Neural progenitor cell (in vitro differentiated cells): Measurements from ENCODE around the gene LCK. TPM values are rescaled to one million over a fixed set of nuclear protein-coding genes. Genes with fewer than 3 reads are reported as not detected.

ENCODE experiments used
- DNase-seq: peaks from one replicate; pipeline ENCODE4 v3.0.0-alpha.2; 2016; ENCODE audit warnings: low spot score
- H2AFZ ChIP-seq: fragments of 200-600 bp; sonication (generic); replicated peaks from 2 replicates; pipeline ENCODE4 v1.6.1; 2016; ENCODE audit warnings: antibody characterized with exemption
- H3F3A ChIP-seq: fragments of 200-600 bp; sonication (generic); 2 replicates; pipeline ENCODE4 v1.6.1; 2016; ENCODE audit warnings: antibody characterized with exemption, low read depth
- H3K27ac ChIP-seq: fragments of 200-600 bp; sonication (generic); 2 replicates; pipeline ENCODE4 v1.5.1; 2016; ENCODE audit warnings: mild to moderate bottlenecking
- H3K27me3 ChIP-seq: fragments of 200-600 bp; sonication (generic); 2 replicates; pipeline ENCODE4 v1.6.1; 2016; ENCODE audit warnings: mild to moderate bottlenecking, moderate library complexity
- H3K36me3 ChIP-seq: fragments of 200-600 bp; sonication (generic); 2 replicates; pipeline ENCODE4 v1.5.1; 2016
- H3K4me1 ChIP-seq: fragments of 200-600 bp; sonication (generic); 2 replicates; pipeline ENCODE4 v1.6.1; 2016; ENCODE audit warnings: mixed run types
- H3K4me2 ChIP-seq: fragments of 200-600 bp; sonication (generic); 2 replicates; pipeline ENCODE4 v1.6.1; 2016
- H3K4me3 ChIP-seq: fragments of 200-600 bp; sonication (generic); 2 replicates; pipeline ENCODE4 v1.5.1; 2016
- H3K79me2 ChIP-seq: fragments of 200-600 bp; sonication (generic); 2 replicates; pipeline ENCODE4 v1.6.1; 2016; ENCODE audit warnings: low read depth
- H3K9ac ChIP-seq: fragments of 200-600 bp; sonication (generic); 2 replicates; pipeline ENCODE4 v1.6.1; 2016
- H3K9me3 ChIP-seq: fragments of 200-600 bp; sonication (generic); 2 replicates; pipeline ENCODE4 v1.5.1; 2016; ENCODE audit warnings: low read depth
- H4K20me1 ChIP-seq: fragments of 200-600 bp; sonication (generic); 2 replicates; pipeline ENCODE4 v1.6.1; 2016; ENCODE audit warnings: low read depth
- H3K27ac Mint-ChIP-seq: 3 replicates; pipeline ENCODE4 v1.8.0; 2021; ENCODE audit warnings: mixed read lengths
- H3K27me3 Mint-ChIP-seq: 2 replicates; pipeline ENCODE4 v1.8.0; 2022; ENCODE audit warnings: low read depth, mild to moderate bottlenecking, inconsistent platforms, moderate library complexity, mixed read lengths; ENCODE audit not compliant: insufficient read depth
- H3K36me3 Mint-ChIP-seq: 3 replicates; pipeline ENCODE4 v1.8.0; 2021; ENCODE audit warnings: mixed read lengths
- H3K4me1 Mint-ChIP-seq: 3 replicates; pipeline ENCODE4 v1.8.0; 2021; ENCODE audit warnings: mixed read lengths
- H3K4me3 Mint-ChIP-seq: 3 replicates; pipeline ENCODE4 v1.8.0; 2021; ENCODE audit warnings: mild to moderate bottlenecking, moderate library complexity, mixed read lengths
- H3K9me3 Mint-ChIP-seq: 3 replicates; pipeline ENCODE4 v1.8.0; 2020; ENCODE audit warnings: mixed read lengths
- EZH2 ChIP-seq: fragments of 200-600 bp; sonication (generic); IDR thresholded peaks from 2 replicates; pipeline ENCODE4 v1.6.1; 2017; ENCODE audit warnings: antibody characterized with exemption, mild to moderate bottlenecking, moderate library complexity
- EZH2phosphoT487 ChIP-seq: fragments of 200-600 bp; sonication (generic); IDR thresholded peaks from 2 replicates; pipeline ENCODE4 v1.6.1; 2017; ENCODE audit warnings: antibody characterized with exemption
- total RNA-seq: library from RNA; depleted of rRNA; stranded (reverse); fragments of >200 nt; gene quantifications from 2 replicates; pipeline ENCODE4 v1.2.3, GENCODE V29; 2015; ENCODE audit warnings: low replicate concordance
- TF ChIP-seq, protein P1 (sequence below): fragments of 200-600 bp; sonication (generic); IDR thresholded peaks from 2 replicates; pipeline ENCODE4 v1.5.1; 2017; ENCODE audit warnings: antibody characterized with exemption, mild to moderate bottlenecking

Gene LCK
- total RNA-seq, 1 donor from 2014 or later = 0.32 TPM

DNA sequence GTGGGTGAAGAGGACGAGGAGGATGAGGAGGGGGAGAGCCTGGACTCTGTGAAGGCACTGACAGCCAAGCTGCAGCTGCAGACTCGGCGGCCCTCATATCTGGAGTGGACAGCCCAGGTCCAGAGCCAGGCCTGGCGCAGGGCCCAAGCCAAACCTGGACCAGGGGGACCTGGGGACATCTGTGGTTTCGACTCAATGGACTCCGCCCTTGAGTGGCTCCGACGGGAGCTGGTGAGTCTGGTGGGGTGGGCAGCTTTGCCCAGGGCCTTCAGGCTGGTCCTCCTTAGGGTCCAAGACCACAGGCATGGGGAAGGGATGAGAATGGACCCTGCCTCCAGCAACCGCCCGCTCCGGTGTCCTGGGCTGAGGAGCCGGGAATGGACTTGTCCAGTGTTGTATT is 3.6 kb upstream of the LCK start:
- peaks cover 7% of the 10 kb centered on the region for H3K27me3 Mint-ChIP-seq
- Histone ChIP-seq H3K27me3 (no peaks in the 10 kb centered on the region), H2AFZ (no peak overlapping the region), H4K20me1 (no peaks in the 10 kb centered on the region), H3K27ac (no peak overlapping the region), H3K4me2 (no peak overlapping the region), H3K9me3 (no peaks in the 10 kb centered on the region), H3K4me3 (no peak overlapping the region), H3K79me2 (peaks cover 5% of the 10 kb centered on the region), H3K4me1 (peaks cover 18% of the 10 kb centered on the region), H3K9ac (no peak overlapping the region), H3K36me3 (no peaks in the 10 kb centered on the region), H3F3A (peaks cover 29% of the 10 kb centered on the region)
- TF ChIP-seq EZH2 = no peak
- DNase-seq = no peak
- no peaks in the 10 kb centered on the region for H3K36me3 Mint-ChIP-seq
- H3K4me3 Mint-ChIP-seq = peak overlapping the region; percentile 15
- H3K9me3 Mint-ChIP-seq = no peaks in the 10 kb centered on the region
- H3K27ac Mint-ChIP-seq = no peak overlapping the region
- peaks cover 27% of the 10 kb centered on the region for H3K4me1 Mint-ChIP-seq

DNA sequence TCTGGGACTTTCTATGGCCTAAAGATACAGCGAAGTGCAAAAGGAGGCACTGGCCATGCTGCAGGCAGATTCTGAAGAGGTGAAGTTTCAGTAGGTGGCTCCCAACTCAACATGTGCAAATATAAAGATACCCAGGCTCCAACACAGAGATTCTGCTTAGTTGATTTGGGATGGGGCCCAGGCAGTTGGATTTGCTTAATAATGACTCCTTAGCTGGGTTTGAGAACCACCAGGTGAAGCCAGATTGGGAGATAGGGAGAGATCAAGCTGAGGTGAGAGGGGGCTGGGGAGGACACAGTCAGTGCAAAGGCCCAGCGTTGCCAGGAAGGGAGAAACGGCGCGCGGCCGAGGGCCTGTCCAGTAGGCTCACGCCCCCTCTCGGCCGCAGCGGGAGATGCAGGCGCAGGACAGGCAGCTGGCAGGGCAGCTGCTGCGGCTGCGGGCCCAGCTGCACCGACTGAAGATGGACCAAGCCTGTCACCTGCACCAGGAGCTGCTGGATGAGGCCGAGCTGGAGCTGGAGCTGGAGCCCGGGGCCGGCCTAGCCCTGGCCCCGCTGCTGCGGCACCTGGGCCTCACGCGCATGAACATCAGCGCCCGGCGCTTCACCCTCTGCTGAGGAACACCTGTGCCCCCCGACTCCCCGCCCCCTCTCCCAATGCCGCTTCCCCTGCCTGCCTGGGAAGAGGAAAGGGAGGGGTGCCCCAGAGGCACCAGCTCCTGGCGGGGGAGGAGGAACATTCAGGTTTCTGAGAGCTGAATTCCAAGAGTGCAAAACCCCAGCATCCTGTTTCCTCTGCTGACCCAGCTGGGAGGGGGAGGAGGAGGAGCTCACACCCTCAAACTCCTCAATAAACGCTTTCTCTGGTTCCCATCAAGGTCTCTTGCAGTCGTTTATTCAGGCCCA is 2.8 kb upstream of the LCK start:
- no peak overlapping the region for H3K27ac ChIP-seq
- no peak overlapping the region for H3K9ac ChIP-seq
- TF ChIP-seq EZH2 = no peak
- TF ChIP-seq, protein P1, sequence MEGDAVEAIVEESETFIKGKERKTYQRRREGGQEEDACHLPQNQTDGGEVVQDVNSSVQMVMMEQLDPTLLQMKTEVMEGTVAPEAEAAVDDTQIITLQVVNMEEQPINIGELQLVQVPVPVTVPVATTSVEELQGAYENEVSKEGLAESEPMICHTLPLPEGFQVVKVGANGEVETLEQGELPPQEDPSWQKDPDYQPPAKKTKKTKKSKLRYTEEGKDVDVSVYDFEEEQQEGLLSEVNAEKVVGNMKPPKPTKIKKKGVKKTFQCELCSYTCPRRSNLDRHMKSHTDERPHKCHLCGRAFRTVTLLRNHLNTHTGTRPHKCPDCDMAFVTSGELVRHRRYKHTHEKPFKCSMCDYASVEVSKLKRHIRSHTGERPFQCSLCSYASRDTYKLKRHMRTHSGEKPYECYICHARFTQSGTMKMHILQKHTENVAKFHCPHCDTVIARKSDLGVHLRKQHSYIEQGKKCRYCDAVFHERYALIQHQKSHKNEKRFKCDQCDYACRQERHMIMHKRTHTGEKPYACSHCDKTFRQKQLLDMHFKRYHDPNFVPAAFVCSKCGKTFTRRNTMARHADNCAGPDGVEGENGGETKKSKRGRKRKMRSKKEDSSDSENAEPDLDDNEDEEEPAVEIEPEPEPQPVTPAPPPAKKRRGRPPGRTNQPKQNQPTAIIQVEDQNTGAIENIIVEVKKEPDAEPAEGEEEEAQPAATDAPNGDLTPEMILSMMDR = peak; percentile 84
- H4K20me1 ChIP-seq = no peaks in the 10 kb centered on the region
- H3K27me3 Mint-ChIP-seq = peaks cover 7% of the 10 kb centered on the region
- peak overlapping the region; percentile 51 for H3K4me3 ChIP-seq
- no peaks in the 10 kb centered on the region for H3K36me3 Mint-ChIP-seq
- H3K4me2 ChIP-seq = peak overlapping the region; percentile 85
- no peaks in the 10 kb centered on the region for H3K9me3 ChIP-seq
- H3K79me2 ChIP-seq = peaks cover 3% of the 10 kb centered on the region
- H2AFZ ChIP-seq = peak overlapping the region; percentile 87
- no peak overlapping the region for H3K27ac Mint-ChIP-seq
- H3F3A ChIP-seq = peaks cover 22% of the 10 kb centered on the region
- H3K27me3 ChIP-seq = no peaks in the 10 kb centered on the region
- peaks cover 12% of the 10 kb centered on the region for H3K4me1 ChIP-seq
- H3K4me3 Mint-ChIP-seq = no peak overlapping the region
- H3K36me3 ChIP-seq = no peaks in the 10 kb centered on the region
- no peaks in the 10 kb centered on the region for H3K9me3 Mint-ChIP-seq
- H3K4me1 Mint-ChIP-seq = peaks cover 23% of the 10 kb centered on the region
- DNase-seq = peak; percentile 91

DNA sequence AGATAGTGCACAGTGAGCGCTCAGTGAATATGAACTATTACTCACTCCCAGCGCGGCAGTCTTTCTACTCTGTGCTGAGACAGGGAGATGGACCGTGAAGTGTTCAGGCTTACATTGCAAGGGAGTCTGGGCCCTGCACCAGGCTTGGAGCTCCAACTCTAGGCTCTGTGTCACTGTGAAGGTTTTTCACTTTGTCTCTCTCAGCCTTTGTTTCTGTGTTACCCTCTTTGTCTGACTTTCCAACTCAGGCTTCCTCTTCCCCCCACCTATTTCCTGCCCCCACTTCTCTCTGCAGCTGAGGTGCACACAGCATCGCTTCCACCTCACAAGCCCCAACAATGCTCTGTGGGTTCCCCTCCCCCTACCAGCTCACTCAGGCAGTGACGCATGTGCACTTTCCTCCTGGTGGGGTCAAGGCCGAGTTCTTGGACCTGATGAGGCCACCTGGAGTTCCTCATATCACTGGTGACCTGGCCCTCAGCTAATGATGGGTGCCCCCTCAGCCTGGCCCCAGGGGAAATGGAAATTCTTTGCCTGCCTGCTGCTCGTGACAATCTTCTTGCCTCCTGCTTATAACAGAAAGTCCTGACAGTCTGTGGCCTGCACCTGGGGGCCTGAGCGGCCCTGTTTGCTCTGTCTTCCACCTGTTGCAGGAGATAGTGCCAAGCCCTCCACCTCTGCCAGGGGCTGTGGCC is 1.1 kb upstream of the LCK start:
- Histone ChIP-seq H3K36me3 (no peaks in the 10 kb centered on the region), H2AFZ (no peak overlapping the region), H3K27ac (no peak overlapping the region)

More for the DNA sequence above, 1.1 kb upstream of the LCK start:
- Histone ChIP-seq H3K79me2 (no peaks in the 10 kb centered on the region), H3K9ac (no peak overlapping the region), H3K4me1 (peaks cover 12% of the 10 kb centered on the region), H3F3A (peaks cover 22% of the 10 kb centered on the region), H3K4me3 (no peak overlapping the region), H3K4me2 (no peak overlapping the region), H4K20me1 (no peaks in the 10 kb centered on the region), H3K9me3 (no peaks in the 10 kb centered on the region), H3K27me3 (no peaks in the 10 kb centered on the region)
- no peak for DNase-seq
- H3K9me3 Mint-ChIP-seq = no peaks in the 10 kb centered on the region
- H3K4me1 Mint-ChIP-seq = peaks cover 23% of the 10 kb centered on the region
- no peak overlapping the region for H3K4me3 Mint-ChIP-seq
- TF ChIP-seq, protein P1 = no peak
- no peak for TF ChIP-seq EZH2
- TF ChIP-seq EZH2phosphoT487 = no peak
- no peaks in the 10 kb centered on the region for H3K36me3 Mint-ChIP-seq
- H3K27me3 Mint-ChIP-seq = peaks cover 8% of the 10 kb centered on the region
- peak overlapping the region; percentile 81 for H3K27ac Mint-ChIP-seq
